HEK293T (cell line): ENCODE data around the gene CPSF7.

Source experiments
- CTCF ChIA-PET: fragments of 350-600 bp; formaldehyde crosslinking; extraction: SDS; loops from one replicate; lab custom pipeline; 2021; ENCODE audit warnings: antibody characterized with exemption, inconsistent platforms; lab: Yijun Ruan, JAX
- POLR2A ChIA-PET: fragments of 350-600 bp; formaldehyde crosslinking; extraction: SDS; loops from one replicate; lab custom pipeline; 2020; ENCODE audit warnings: antibody characterized with exemption, inconsistent platforms; lab: Yijun Ruan, JAX
- DNase-seq: peaks from one replicate; pipeline ENCODE4 v3.0.0; 2012; ENCODE audit warnings: mixed read lengths; ENCODE audit errors: extremely low spot score
- ARNT ChIP-seq: fragments of 450-650 bp; IDR thresholded peaks from 2 replicates; pipeline ENCODE4 v1.6.1; 2017; ENCODE audit warnings: mild to moderate bottlenecking
- BHLHE40 ChIP-seq: fragments of 450-650 bp; IDR thresholded peaks from 2 replicates; pipeline ENCODE4 v1.6.1; 2016; ENCODE audit warnings: mild to moderate bottlenecking, moderate library complexity, borderline replicate concordance
- CTBP1 ChIP-seq: fragments of 450-650 bp; IDR thresholded peaks from 2 replicates; pipeline ENCODE4 v1.6.1; 2016; ENCODE audit warnings: borderline replicate concordance
- ELF4 ChIP-seq: fragments of 450-650 bp; IDR thresholded peaks from 2 replicates; pipeline ENCODE4 v1.6.1; 2017; ENCODE audit warnings: antibody characterized with exemption
- FOXA1 ChIP-seq: fragments of 450-650 bp; IDR thresholded peaks from 2 replicates; pipeline ENCODE4 v1.6.1; 2016; ENCODE audit warnings: mild to moderate bottlenecking
- FOXK2 ChIP-seq: fragments of 450-650 bp; IDR thresholded peaks from 2 replicates; pipeline ENCODE4 v1.6.1; 2016; ENCODE audit warnings: mild to moderate bottlenecking
- FOXM1 ChIP-seq: fragments of 450-650 bp; IDR thresholded peaks from 2 replicates; pipeline ENCODE4 v1.6.1; 2017; ENCODE audit warnings: mild to moderate bottlenecking, borderline replicate concordance
- HDGF ChIP-seq: fragments of 450-650 bp; IDR thresholded peaks from 2 replicates; pipeline ENCODE4 v1.6.1; 2017; ENCODE audit warnings: antibody characterized with exemption, borderline replicate concordance
- L3MBTL2 ChIP-seq: fragments of 450-650 bp; conservative IDR thresholded peaks from 2 replicates; pipeline ENCODE4 v1.6.1; 2016; ENCODE audit warnings: mild to moderate bottlenecking
- LEF1 ChIP-seq: fragments of 450-650 bp; IDR thresholded peaks from 2 replicates; pipeline ENCODE4 v1.6.1; 2017; ENCODE audit warnings: mild to moderate bottlenecking, borderline replicate concordance
- NFRKB ChIP-seq: fragments of 450-650 bp; IDR thresholded peaks from 2 replicates; pipeline ENCODE4 v1.6.1; 2016; ENCODE audit warnings: mild to moderate bottlenecking, moderate library complexity
- SP1 ChIP-seq: fragments of 450-650 bp; IDR thresholded peaks from 2 replicates; pipeline ENCODE4 v1.6.1; 2017
- SUZ12 ChIP-seq: fragments of 450-650 bp; IDR thresholded peaks from 2 replicates; pipeline ENCODE4 v1.6.1; 2016; ENCODE audit warnings: mild to moderate bottlenecking
- TARDBP ChIP-seq: fragments of 450-650 bp; IDR thresholded peaks from 2 replicates; pipeline ENCODE4 v1.6.1; 2016
- ZNF384 ChIP-seq: fragments of 450-650 bp; IDR thresholded peaks from 2 replicates; pipeline ENCODE4 v1.6.1; 2016
- TF ChIP-seq, protein P1 (sequence below): fragments of 450-650 bp; IDR thresholded peaks from 2 replicates; pipeline ENCODE4 v1.6.1; 2016

Gene CPSF7

DNA sequence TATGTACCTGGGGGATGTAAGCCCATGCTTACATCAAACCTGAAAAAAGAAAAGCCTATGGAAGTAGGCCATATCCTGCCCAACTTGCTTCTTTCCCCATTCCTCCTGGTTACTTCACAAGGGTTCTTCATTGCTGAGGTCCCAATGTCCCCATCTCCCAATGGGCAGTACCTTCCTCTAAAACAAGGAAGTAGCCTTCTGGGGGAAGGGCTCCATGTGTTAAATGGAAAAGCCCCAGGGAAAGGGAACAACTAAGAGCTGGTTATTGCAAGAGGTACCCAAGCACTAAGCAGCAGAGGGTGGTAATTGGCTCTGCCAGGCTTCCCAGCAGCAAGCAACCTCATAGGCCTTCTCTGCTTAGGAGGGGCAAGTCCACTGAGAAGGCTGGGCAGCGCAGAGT, 26.1 kb downstream of the CPSF7 start:
- ChIA-PET CTCF (no interaction called here), POLR2A (no interaction called here)
- TF ChIP-seq ELF4, result no peak
- no peak for TF ChIP-seq SP1
- no peak for TF ChIP-seq FOXM1
- TF ChIP-seq BHLHE40, result no peak
- no peak for TF ChIP-seq L3MBTL2
- no peak for TF ChIP-seq ZNF384
- TF ChIP-seq HDGF, result no peak
- no peak for TF ChIP-seq FOXA1
- TF ChIP-seq, protein P1, sequence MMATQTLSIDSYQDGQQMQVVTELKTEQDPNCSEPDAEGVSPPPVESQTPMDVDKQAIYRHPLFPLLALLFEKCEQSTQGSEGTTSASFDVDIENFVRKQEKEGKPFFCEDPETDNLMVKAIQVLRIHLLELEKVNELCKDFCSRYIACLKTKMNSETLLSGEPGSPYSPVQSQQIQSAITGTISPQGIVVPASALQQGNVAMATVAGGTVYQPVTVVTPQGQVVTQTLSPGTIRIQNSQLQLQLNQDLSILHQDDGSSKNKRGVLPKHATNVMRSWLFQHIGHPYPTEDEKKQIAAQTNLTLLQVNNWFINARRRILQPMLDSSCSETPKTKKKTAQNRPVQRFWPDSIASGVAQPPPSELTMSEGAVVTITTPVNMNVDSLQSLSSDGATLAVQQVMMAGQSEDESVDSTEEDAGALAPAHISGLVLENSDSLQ, result no peak
- no peak for TF ChIP-seq LEF1
- TF ChIP-seq ARNT, result no peak
- TF ChIP-seq CTBP1, result no peak
- no peak for DNase-seq

DNA sequence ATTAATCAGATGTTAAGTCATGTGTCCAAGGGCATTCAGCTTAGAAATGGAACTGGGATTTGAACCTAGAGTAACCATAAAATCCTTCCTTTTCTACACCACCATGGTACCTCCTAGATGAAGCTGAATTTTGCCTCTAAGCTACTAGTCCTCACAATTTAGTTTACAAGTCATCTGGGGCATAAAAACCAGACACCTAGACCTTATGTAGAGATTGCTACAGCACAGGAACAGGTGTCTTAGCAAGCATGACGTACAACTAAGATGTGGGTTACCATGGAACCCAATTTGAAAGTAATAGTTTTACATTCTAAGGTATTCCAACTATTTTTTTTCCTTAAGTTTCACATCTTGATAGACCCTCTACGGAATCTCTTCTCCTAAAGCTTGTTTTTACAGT, 28.2 kb downstream of the CPSF7 start:
- CTCF ChIA-PET, result interaction anchor here (0.8 to 1.1 kb wide), 2 partner anchors 9 to 16 kb away, joined by 4 to 5 read pairs; partner anchors contain the start of gene TMEM216
- POLR2A ChIA-PET, result interaction anchor here (0.9 to 2.8 kb wide), 5 partner anchors 9 to 65 kb away, joined by 3 to 20 read pairs (median 5); partner anchors contain the start of genes CPSF7, SDHAF2, TMEM138 and TMEM216
- DNase-seq, result no peak
- TF ChIP-seq BHLHE40 (no peak), SP1 (no peak), FOXK2 (no peak), FOXA1 (no peak), L3MBTL2 (no peak), ZNF384 (no peak), HDGF (no peak), CTBP1 (no peak), TARDBP (no peak), LEF1 (no peak), NFRKB (no peak), ELF4 (no peak), FOXM1 (no peak)
- TF ChIP-seq, protein P1, result no peak

DNA sequence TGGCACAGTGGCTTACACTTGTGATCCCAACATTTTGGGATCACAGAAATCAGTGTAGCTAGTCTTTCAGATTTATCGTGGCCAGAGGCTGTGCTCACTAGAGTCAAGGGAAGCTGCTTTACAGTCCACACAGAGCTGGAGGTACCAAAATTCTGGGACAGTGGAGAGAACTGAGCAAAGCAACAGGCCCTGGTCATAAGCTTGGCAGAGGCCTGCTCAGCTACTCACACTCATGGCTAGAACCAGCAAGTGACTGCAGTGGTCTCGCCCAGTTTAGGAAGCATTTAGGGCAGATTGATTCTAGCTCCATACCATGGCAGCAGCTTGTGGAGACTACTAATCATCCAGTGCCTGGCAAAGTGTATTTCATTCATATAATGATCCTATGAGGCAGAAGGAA, 28.6 kb downstream of the CPSF7 start:
- no peak for DNase-seq
- CTCF ChIA-PET, result interaction anchor here (0.8 to 1.1 kb wide), 2 partner anchors 9 to 16 kb away, joined by 4 to 5 read pairs; partner anchors contain the start of gene TMEM216
- POLR2A ChIA-PET, result interaction anchor here (0.7 to 2.8 kb wide), 5 partner anchors 9 to 64 kb away, joined by 3 to 20 read pairs (median 5); partner anchors contain the start of genes CPSF7, SDHAF2, TMEM138 and TMEM216
- TF ChIP-seq ELF4 (no peak), L3MBTL2 (no peak), TARDBP (no peak), BHLHE40 (no peak), FOXA1 (no peak)
- TF ChIP-seq, protein P1, result no peak

DNA sequence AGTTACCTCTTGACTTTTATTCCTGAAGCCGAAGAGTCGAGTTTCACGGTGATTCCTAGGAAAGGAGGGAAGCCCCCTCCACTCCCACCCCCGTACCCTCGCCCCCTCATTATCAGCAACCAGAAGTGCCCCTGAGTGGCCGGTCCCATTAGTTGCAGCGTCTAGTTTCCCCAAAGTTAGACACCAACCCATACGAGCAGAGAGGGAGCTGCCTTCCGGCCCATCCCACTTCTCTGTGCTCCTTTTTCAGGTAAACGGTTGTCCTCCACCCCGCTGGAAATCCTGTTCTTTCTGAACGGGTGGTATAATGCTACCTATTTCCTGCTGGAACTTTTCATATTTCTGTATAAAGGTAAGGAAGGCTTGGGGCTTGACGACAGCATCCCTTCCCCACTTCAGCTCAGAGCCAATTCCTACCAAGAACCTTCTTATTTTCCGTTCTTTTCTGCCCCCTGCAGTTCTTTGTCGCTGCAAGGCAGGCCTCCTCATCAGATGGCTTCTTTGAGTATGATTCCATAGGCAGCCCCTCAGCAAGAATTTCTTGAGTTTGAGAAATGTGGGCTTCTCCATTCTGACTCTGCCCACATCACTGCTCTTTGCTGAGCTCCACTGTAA, 36.7 kb downstream of the CPSF7 start:
- ChIA-PET POLR2A (interaction anchor here (0.7 to 3.4 kb wide), 10 partner anchors 9 to 232 kb away, joined by 4 to 35 read pairs (median 12); partner anchors contain the start of genes CPSF7, CYB561A3, DDB1 and SDHAF2), CTCF (interaction anchor here (1.2 to 3.1 kb wide), 3 partner anchors 8 to 57 kb away, joined by 4 to 16 read pairs (median 5); no protein-coding TSS in a partner anchor)
- peak; percentile 42 for DNase-seq
- TF ChIP-seq FOXK2 (no peak), CTBP1 (no peak), FOXM1 (no peak), SUZ12 (no peak), ELF4 (no peak), HDGF (no peak), L3MBTL2 (no peak), ARNT (no peak), ZNF384 (no peak), BHLHE40 (no peak), FOXA1 (no peak)
- TF ChIP-seq, protein P1, result no peak

DNA sequence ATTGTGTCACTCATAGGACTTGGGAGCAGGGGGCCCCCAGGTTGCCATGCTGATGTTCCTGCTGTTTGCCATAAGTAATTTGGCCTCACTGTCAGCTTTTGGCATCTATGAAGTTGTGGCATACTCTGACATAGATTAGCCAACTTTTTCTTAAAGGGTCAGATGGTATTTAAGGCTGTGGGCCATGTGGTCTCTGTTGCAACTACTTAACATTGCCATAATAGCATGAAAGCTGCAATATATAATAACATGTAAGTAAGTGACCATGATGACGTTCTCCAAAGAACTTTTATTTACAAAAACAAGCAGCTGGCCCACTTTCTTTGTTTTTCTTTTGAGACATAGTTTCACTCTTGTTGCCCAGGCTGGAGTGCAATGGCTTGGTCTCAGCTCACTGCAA, 39.6 kb downstream of the CPSF7 start:
- no peak for DNase-seq
- ChIA-PET CTCF (interaction anchor here (3.1 kb wide), 1 partner anchor 54 kb away, joined by 16 read pairs; no protein-coding TSS in a partner anchor), POLR2A (no interaction called here)
- TF ChIP-seq L3MBTL2 (no peak), ARNT (no peak), BHLHE40 (no peak), CTBP1 (no peak), TARDBP (no peak), FOXA1 (no peak), SUZ12 (no peak), LEF1 (no peak), HDGF (no peak), SP1 (no peak), ZNF384 (no peak), FOXK2 (no peak), ELF4 (no peak), NFRKB (no peak), FOXM1 (no peak)
- TF ChIP-seq, protein P1, result no peak
